ENCODE measurements around the gene RAB11FIP5. TPM values are rescaled to one million over a fixed set of nuclear protein-coding genes. Genes with fewer than 3 reads are reported as not detected.
A peak's percentile ranks its signal among the peaks of the same experiment; 100 is the strongest.

Gene RAB11FIP5
- total RNA-seq, 1 donor from 2014 or later: 33.3 TPM

GRCh38 chr2:73085691-73086090 lies 27.1 kb downstream of the RAB11FIP5 start:
- H3K4me3 ChIP-seq (ENCODE audit: low read depth, low read length): no peak overlapping the region
- H3K36me3 ChIP-seq (ENCODE audit: control insufficient read depth, insufficient read depth, low read length): peaks cover 6% of the 10 kb centered on the region
- DNase-seq (ENCODE audit: low read depth): no peak
- TF ChIP-seq CTCF (IDR thresholded peaks at IDR 0.05; ENCODE audit: insufficient read depth, low read length, poor library complexity, severe bottlenecking): peak; percentile 91
- H3K27me3 ChIP-seq (ENCODE audit: control insufficient read depth, insufficient read depth, low read length): no peaks in the 10 kb centered on the region

DNA sequence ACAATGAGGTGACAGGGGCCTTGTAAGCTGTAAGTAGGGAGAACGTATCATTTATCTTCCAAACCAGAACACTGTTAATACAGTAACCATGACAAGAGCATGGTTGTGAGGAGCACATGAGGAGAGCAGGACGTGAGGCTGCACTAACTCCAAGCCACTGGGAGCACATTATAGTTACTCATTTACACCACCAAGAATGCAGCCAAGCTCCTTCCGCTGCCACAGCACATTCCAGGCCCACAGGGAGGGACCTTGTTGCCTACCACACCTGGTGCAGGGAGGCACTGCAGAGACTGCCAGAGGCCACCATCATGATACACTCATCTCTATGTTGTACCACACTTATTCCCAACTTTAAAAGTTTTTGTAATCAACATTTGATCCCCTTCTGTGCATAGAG lies 27.8 kb downstream of the RAB11FIP5 start:
- no peak for TF ChIP-seq CTCF (IDR thresholded peaks at IDR 0.05; ENCODE audit: insufficient read depth, low read length, poor library complexity, severe bottlenecking)
- DNase-seq (ENCODE audit: low read depth): no peak
- no peaks in the 10 kb centered on the region for H3K27me3 ChIP-seq (ENCODE audit: control insufficient read depth, insufficient read depth, low read length)
- peaks cover 6% of the 10 kb centered on the region for H3K36me3 ChIP-seq (ENCODE audit: control insufficient read depth, insufficient read depth, low read length)
- no peak overlapping the region for H3K4me3 ChIP-seq (ENCODE audit: low read depth, low read length)

- Histone ChIP-seq H3K36me3 (ENCODE audit: control insufficient read depth, insufficient read depth, low read length) (peaks cover 6% of the 10 kb centered on the region), H3K27me3 (ENCODE audit: control insufficient read depth, insufficient read depth, low read length) (no peaks in the 10 kb centered on the region), H3K4me3 (ENCODE audit: low read depth, low read length) (no peak overlapping the region)
- no peak for DNase-seq (ENCODE audit: low read depth)
- no peak for TF ChIP-seq CTCF (IDR thresholded peaks at IDR 0.05; ENCODE audit: insufficient read depth, low read length, poor library complexity, severe bottlenecking)
Observed at GRCh38 chr2:73083886-73084800, 28.6 kb downstream of the RAB11FIP5 start.

DNA sequence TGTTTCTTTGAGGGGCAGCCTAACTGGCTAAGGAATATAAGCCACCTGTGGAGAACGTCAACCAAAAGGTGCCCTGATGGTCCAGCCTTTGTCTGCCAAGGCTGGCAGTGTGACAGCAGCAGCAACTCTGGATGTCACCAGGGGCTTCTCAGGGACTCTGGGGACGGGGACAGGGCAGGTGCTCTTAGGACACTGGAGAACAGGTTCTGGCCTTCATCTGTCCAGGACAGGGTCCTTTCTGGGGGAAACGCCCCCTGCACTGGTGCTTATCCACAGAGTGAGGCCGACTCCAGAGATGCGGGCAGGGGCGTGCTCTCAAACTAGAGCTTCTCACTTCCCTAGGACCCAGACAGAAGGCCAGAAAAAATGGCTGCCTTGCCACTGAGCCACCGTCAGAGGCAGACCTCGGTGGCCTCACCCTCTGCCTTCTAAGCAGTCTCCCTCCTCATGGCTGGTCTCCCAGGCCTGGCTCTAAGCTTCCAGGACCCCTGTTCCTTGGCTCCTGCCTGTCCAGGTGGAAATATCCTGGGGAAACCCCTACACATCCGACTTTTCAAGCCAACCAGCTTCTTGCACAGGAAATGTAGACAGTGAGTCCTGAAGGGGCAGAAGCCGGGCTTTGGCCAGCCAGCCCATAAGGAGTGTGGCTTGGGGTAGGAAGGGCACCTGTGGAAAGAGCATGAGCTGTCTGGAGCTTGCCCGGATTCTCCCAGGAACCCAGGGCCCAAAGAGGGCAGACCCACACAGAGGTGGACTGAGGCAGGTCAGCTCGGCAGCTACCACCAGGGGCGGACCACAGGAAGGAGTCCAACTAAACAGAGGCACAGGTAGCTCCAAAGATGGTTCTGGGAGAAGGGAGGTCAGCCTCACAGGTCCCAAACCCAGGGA lies 30.0 kb downstream of the RAB11FIP5 start:
- DNase-seq (ENCODE audit: low read depth): no peak
- no peak for TF ChIP-seq CTCF (IDR thresholded peaks at IDR 0.05; ENCODE audit: insufficient read depth, low read length, poor library complexity, severe bottlenecking)
- H3K27me3 ChIP-seq (ENCODE audit: control insufficient read depth, insufficient read depth, low read length): no peaks in the 10 kb centered on the region
- peaks cover 1% of the 10 kb centered on the region for H3K36me3 ChIP-seq (ENCODE audit: control insufficient read depth, insufficient read depth, low read length)
- H3K4me3 ChIP-seq (ENCODE audit: low read depth, low read length): no peak overlapping the region

DNA sequence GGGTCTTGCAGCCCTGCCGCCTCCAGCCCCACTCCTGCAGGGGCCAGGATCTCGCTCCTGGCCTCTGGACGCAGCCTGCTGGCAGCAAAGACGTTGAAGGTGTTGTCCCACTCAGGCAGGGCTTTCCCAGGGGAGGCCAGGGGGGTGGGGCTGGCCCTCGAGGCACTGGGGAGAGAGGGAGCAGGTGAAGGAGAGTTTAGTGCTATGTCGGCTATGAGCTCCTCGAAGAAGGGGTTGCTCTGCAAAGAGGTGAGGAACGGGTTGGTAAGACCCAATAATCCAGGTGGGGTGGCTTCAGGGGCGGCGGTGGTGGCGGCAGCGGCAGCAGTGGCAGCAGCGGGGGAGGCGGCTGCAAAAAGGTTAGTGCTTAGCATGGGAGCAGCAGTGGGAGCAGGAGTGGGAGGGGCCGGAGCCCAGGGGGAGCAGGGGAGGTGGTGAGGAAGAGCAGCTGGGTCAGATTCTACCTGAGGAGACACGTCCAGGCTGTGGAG lies 31.5 kb downstream of the RAB11FIP5 start:
- Histone ChIP-seq H3K36me3 (ENCODE audit: control insufficient read depth, insufficient read depth, low read length) (no peaks in the 10 kb centered on the region), H3K4me3 (ENCODE audit: low read depth, low read length) (no peak overlapping the region), H3K27me3 (ENCODE audit: control insufficient read depth, insufficient read depth, low read length) (no peaks in the 10 kb centered on the region)
- TF ChIP-seq CTCF (IDR thresholded peaks at IDR 0.05; ENCODE audit: insufficient read depth, low read length, poor library complexity, severe bottlenecking): no peak
- no peak for DNase-seq (ENCODE audit: low read depth)

Measured in kidney epithelial cell (primary cell).